Retina (tissue), 1 donor: ENCODE measurements around the gene ATG16L1.
"Not testable (repeated sequence)": the region's sequence is repeated elsewhere in the genome, so short reads cannot be mapped to it uniquely, and the experiment has no call there.

Experiments
- DNase-seq: peaks from one replicate; pipeline ENCODE4 v3.0.0-alpha.2; 2016

The ATG16L1 gene

DNA sequence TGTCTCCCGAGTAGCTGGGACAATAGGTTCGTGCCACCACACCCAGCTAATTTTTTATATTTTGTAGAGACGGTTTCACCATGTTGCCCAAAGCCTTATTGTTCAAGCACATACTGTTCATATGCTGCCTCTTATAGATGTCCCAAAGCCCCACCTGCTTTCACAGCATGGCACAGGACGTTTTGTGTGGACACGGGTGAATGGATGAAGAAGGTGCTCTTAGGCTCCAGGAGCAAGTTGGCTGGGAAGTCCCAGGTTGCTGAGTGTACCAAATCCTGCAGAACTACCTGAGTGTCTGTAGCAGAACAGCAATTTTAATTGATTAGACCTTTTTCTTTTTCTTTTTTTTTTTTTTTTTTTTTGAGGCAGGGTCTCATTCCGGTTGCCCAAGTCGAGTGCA is 45.6 kb downstream of the ATG16L1 start:
- DNase-seq = no peak

DNA sequence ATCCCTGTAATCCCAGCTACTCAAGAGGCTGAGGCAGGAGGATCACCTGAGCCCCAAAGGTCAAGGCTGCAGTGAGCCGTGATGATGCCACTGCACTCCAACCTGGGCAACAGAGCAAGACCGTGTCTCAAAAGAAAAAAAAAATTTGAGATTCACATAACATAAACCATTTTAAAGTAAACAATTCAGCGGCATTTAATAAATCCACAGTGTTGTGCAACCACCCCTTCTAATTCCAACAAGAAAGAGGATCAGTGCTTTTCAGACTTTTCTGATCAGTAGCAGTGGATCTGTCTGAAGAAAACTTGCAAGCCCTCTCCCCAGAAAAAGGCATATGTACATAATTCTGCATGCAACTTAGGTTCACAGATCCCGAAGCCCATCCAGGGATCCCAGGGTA is 48.9 kb downstream of the ATG16L1 start:
- no peak for DNase-seq

DNA sequence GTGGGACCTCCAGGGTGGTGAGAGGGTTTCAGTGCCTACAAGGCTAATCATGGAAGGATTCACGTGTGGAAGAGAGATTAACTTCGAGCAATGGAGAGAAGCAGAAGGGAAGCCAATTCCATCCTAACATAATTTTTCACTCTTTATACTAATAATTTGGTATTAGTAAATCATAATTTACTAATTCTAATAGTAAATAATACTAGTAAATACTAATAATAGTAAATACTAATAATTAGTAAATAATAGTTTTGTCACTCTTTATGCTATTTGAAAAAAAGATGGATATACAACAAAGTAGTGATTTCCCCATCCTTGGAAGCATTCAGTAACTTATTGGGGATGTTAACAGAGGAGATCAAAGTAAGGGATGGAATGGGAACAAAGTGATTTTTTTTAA is 49.8 kb downstream of the ATG16L1 start:
- DNase-seq = no peak

- no peak for DNase-seq
These were observed 50.3 kb downstream of the ATG16L1 start for GRCh38 chr2:233301811-233302210.

- no peak for DNase-seq
These were observed 51.8 kb downstream of the ATG16L1 start for GRCh38 chr2:233303252-233303651.

GRCh38 chr2:233307565-233307964 is 56.1 kb downstream of the ATG16L1 start, which contains the start of gene SAG:
TSS of gene SAG (plus strand) at chr2:233307816. CDS start at chr2:233309190, 1,374 bp downstream.
- no peak for DNase-seq

DNA sequence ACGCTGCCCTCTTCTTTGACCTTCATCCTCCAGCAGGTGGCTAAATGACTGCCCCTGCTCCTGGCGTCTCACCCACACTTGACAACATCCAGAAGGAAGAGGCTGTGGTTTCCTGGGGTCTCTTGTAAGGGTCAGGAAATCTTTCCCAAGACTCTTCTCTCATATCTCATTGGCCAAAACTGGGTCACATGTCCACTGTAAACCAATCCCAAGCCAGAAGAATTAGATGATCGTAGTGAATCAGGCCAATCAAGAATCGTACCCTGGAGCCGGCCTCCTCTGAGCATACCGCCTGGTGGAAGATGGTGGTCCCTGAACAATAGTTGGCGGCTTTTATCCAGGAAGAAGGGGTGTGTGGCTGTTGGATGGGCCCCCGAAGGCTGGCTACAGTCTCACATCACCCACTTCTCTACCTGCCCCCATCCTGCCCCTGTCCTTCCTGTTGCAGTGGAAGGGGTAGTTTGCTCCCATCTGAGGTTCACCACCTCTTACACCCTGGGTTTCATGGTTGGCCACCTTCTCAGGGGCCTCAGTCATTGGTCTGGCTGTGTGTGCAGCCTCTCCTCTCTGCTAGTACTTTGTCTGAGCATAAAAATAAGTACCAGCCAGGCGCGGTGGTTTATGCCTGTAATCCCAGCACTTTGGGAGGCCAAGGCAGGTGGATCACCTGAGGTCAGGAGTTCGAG is 59.9 kb downstream of the ATG16L1 start:
- no peak for DNase-seq

GRCh38 chr2:233312874-233313273 is 61.4 kb downstream of the ATG16L1 start:
- DNase-seq = no peak

DNA sequence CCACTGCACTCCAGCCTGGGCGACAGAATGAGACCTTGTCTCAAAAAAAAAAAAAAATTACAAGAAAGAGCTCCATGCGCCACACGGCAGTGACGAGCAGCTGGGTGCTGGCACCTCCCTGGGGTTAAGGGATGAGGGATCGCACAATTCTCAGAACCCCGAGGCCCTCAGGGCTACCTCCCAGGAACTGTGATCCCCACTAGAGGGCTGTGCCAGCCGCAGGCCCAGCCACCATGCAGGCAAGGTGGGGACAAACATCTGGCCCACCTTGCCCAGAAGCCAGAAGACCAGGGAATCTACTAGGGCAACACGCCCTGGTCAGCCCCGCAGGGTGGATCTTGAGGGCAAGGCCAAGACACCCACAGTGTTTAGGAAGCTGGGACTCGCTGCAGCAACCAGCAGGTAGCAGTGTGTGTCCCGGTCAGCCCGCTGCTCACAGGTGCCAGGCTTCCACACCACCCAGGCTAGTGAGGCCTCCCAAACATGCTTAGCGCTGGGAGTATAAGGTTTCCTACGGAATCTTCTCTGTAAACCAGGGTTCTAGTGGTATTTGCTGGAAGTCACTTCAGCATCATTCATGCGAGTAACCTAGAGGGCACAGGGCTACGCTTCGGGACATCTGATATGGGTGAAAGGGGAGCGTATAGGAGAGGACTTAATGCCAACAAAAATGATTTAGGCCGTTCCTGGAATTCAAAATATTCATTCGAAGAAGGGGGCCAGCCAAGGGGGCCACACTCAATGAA is 62.9 kb downstream of the ATG16L1 start:
- DNase-seq = no peak

DNA sequence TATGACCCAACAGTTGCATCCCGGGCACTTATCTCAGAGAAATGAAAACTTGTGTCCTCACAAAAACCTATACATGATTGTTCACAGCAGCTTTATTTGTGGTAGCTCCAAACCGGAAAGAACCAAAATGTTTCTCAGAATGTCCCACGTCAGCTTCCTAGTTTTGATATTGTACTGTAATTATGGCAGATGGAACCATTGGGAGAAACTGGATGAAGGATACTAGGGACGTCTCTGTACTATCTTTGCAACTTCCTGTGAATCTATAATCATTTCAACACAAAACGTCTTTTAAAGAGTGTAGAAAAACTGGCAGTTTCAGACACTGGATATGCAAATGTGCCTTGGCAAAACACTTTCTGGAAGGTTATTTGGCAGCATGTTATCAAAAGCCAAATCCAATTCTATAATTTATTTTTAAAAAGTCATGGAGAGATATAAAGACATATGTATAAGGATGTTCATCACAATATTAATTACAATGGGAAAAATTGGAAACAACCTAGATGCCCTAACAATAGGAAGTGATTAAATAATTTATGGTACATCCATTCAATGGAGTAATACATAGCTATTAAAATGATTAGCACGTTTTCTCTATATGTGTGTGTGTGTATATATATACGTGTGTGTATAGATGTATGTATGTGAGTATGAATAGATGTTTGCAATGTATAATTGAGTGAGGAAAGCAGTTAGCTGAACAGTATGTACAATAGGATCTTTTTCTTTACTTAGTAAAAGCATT is 65.9 kb downstream of the ATG16L1 start:
- no peak for DNase-seq

GRCh38 chr2:233319256-233319655 is 67.8 kb downstream of the ATG16L1 start:
- no peak for DNase-seq

DNA sequence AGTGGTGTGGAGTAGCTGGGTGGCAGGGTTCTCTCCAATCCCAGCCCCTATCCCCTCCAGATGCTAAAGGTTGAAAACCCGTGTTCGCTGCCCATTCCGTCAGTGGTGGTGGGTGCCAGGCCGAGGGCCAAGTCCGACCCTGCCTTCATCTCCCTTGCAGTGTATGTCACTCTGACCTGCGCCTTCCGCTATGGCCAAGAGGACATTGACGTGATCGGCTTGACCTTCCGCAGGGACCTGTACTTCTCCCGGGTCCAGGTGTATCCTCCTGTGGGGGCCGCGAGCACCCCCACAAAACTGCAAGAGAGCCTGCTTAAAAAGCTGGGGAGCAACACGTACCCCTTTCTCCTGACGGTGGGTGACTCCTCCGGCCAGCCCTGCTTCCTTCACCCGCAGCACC is 69.0 kb downstream of the ATG16L1 start:
- no peak for DNase-seq

DNA sequence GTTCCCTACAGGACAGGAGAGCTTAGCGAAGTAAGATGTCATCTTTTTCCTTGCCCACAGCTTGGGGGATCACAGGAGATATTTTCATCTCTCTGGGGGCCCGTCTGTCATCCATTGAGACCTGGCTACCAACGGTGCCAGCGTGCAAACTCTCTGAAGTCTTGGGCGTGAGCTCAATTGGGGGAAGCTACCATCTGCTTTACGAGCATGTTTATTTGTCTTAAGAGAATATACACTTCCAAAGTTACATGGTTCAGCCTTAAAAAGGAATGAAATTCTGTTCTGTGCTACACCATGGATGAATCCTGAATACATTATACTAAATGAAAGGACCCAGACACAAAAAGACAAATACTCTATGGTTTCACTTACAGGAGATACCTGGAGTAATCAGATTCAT is 69.7 kb downstream of the ATG16L1 start:
- no peak for DNase-seq

- DNase-seq = no peak
These were observed 72.4 kb downstream of the ATG16L1 start for GRCh38 chr2:233323851-233324250.

DNA sequence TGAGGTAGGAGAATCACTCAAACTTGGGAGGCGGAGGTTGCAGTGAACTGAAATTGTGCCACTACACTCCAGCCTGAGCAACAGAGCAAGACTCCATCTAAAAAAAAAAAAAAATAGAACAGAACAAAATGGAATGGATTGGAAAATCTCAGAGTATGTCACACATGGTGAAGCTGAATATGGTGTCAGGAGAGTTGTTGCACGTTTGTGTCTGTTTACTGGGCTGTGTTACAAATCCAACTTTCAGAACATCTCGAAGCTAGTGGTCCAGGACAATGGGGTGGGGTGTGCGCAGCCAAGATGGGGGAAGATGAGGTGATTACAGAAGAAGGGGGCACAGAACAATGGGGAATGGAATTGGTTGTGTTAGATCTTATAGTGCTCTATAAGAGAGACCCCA is 73.8 kb downstream of the ATG16L1 start:
- DNase-seq = no peak

- no peak for DNase-seq
These were observed 74.3 kb downstream of the ATG16L1 start for GRCh38 chr2:233325814-233326213.

- no peak for DNase-seq
These were observed 75.0 kb downstream of the ATG16L1 start for GRCh38 chr2:233326500-233326899.

- DNase-seq = no peak
These were observed 77.4 kb downstream of the ATG16L1 start for GRCh38 chr2:233328922-233329321.

DNA sequence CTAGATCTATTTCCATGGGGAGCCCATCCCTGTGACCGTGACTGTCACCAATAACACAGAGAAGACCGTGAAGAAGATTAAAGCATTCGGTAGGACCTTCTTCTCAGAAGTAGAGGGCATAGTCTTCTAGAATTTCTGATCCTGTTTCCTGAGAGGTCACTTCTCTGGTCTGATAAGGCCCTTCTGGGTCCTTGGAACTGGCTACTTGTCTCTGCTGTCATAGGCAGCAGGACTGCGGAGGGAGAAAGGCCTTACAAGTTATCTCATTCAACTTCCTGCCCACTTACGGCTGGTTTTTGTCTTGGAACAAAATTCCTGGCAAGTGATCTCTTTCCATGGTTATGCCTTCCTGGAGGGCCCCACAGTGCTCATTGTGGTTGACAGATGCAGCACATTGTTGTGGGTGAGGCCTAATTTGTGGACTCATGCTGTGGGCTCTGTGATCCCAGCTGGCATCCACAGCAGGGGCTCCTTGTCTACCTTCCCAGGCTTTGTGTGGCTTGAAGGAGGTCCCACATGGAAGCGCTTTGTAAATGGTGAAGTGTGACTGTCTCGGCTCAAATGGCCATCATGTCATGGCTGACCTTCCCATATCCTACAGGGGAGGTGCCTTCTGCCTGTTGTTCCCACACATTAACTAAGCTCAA is 78.1 kb downstream of the ATG16L1 start:
- DNase-seq = peak; percentile 67

GRCh38 chr2:233331536-233331935 is 80.1 kb downstream of the ATG16L1 start:
- DNase-seq = no peak

- DNase-seq = no peak
These were observed 80.7 kb downstream of the ATG16L1 start for GRCh38 chr2:233332125-233332524.

DNA sequence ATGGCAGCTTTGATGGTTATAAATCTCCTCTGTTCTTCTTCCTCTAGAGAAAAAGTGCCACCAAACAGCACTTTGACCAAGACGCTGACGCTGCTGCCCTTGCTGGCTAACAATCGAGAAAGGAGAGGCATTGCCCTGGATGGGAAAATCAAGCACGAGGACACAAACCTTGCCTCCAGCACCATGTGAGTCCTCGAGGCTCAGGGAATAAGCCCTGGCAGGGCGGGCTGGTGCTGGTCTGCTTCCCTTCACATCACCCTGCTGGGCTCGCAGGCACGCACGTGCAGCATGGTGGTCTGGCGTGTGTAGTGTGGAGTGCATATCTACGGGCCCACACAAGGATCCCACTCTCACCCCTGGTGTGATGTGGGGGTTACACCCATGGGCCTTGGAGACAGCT is 83.4 kb downstream of the ATG16L1 start:
- no peak for DNase-seq

DNA sequence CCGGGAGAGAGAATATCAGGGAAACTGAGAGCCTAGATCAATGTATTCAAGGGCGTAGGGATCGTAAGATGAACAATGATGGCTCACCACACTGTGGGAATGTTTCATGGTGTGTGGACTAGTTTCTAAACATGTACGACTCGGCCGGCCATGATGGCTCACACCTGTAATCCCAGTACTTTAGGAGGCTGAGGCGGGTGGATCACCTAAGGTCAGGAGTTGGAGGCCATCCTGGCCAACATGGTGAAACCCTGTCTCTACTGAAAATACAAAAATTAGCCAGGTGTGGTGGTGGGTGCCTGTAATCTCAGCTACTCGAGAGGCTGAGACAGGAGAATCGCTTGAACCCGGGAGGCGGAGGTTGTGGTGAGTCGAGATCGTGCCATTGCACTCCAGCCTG is 84.6 kb downstream of the ATG16L1 start:
- DNase-seq = not testable (repeated sequence)
